Thymus (tissue), 11 donors: Measurements from ENCODE around the gene TRIM36. TPM values are rescaled to one million over a fixed set of nuclear protein-coding genes. Genes with fewer than 3 reads are reported as not detected.

Experiments
- DNase-seq, 9 donors: peaks; one replicate each; pipeline ENCODE4 v3.0.0-alpha.2; 2013; ENCODE audit warnings: low spot score in 9 of 9, low read depth in 6 of 9, missing footprints in 1 of 9
- H3K27ac ChIP-seq, 2 donors: one replicate each; pipeline ENCODE4 v1.5.1; 2013; ENCODE audit warnings: control low read depth in 1 of 2, low read depth in 1 of 2, low read length in 1 of 2, mild to moderate bottlenecking in 1 of 2, moderate library complexity in 1 of 2
- H3K27me3 ChIP-seq, 2 donors: one replicate each; pipeline ENCODE4 v1.5.1; 2013; ENCODE audit warnings: low read length in 1 of 2; ENCODE audit not compliant: control insufficient read depth in 2 of 2, insufficient read depth in 1 of 2
- H3K36me3 ChIP-seq, 2 donors: one replicate each; pipeline ENCODE4 v1.5.1; 2013; ENCODE audit warnings: low read length in 1 of 2, mild to moderate bottlenecking in 1 of 2, moderate library complexity in 1 of 2; ENCODE audit not compliant: control insufficient read depth in 2 of 2, insufficient read depth in 2 of 2
- H3K4me1 ChIP-seq, 2 donors: one replicate each; pipeline ENCODE4 v1.5.1; 2013; ENCODE audit warnings: low read length in 2 of 2; ENCODE audit not compliant: control insufficient read depth in 2 of 2, insufficient read depth in 2 of 2
- H3K4me3 ChIP-seq, 2 donors: one replicate each; pipeline ENCODE4 v1.5.1; 2013; ENCODE audit warnings: low read length in 2 of 2, control low read depth in 1 of 2, mild to moderate bottlenecking in 1 of 2
- H3K9me3 ChIP-seq, 2 donors: one replicate each; pipeline ENCODE4 v1.5.1; 2013; ENCODE audit warnings: low read length in 1 of 2, mild to moderate bottlenecking in 1 of 2; ENCODE audit not compliant: control insufficient read depth in 2 of 2, insufficient read depth in 1 of 2
- WGBS: extraction: QIAGEN DNeasy Blood & Tissue Kit; methylation state at CpG from one replicate; pipeline ENCODE4 v1.1.7; 2013; 5-methylcytosine and 5-hydroxymethylcytosine counted together
- polyA plus RNA-seq: library from polyadenylated mRNA; stranded (reverse); fragments of 200-250 nt; gene quantifications from one replicate; pipeline ENCODE4 v1.2.3, GENCODE V29; 2013
- total RNA-seq: library from RNA; stranded (reverse); fragments of 120-200 nt; gene quantifications from one replicate; pipeline ENCODE4 v1.2.4, GENCODE V29; 2013
- donor health status: healthy.

The TRIM36 gene
- total and polyA plus RNA-seq, 2 donors, result 1.8 to 2.0 TPM

DNA sequence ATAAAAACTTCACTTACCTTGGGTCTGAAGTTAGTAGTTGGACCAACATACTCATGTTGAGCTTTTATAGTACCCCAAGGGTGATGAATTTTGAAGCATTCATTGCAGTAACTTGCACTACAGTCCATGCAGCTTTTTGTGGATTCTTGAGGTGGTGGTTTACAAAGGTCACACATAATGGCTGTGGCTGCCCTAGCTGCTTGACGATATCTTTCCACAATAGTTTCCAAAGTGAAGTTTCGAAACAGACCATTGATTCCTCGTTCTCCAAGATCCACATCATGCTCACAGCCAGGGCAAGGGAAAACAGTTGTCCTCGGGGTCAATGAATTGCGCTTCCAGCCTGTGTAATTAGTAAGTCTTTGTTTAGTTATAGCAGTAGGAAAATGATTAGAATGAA is 22.7 kb downstream of the TRIM36 start:
- Histone ChIP-seq H3K36me3 (no peaks in the 10 kb centered on the region), H3K27ac (no peak overlapping the region), H3K9me3 (no peaks in the 10 kb centered on the region), H3K27me3 (no peaks in the 10 kb centered on the region), H3K4me3 (no peak overlapping the region), H3K4me1 (no peaks in the 10 kb centered on the region)
- no peak for DNase-seq
- 91% methylated on average over 5 of the region's 5 CpGs for WGBS

DNA sequence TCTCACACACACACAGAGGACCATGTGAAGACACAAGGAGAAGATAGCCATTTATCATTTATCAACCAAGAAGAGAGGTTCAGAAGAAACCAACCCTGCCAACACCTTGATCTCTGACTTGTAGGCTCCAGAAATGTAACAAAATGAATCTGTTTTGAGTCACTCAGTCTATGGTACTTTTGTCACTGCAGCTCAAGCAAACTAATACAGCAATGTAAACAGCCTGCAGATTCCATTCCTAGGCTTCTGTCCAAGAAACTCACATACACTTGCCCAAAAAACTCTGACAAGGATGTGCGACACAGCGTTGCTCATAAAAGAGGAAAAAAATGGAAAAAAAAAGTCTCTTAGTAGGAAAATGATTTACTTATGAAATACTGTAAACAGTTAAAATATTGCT is 33.4 kb downstream of the TRIM36 start:
- Histone ChIP-seq H3K36me3 (no peaks in the 10 kb centered on the region), H3K4me3 (no peak overlapping the region), H3K27ac (no peak overlapping the region), H3K9me3 (no peaks in the 10 kb centered on the region), H3K27me3 (no peaks in the 10 kb centered on the region), H3K4me1 (no peaks in the 10 kb centered on the region)
- WGBS, result 97% methylated on average over 2 of the region's 2 CpGs
- no peak for DNase-seq

- no peak for DNase-seq
- WGBS, result 11% methylated on average over 2 of the region's 2 CpGs
- H3K4me3 ChIP-seq, result no peak overlapping the region
Measured at GRCh38 chr5:115132465-115132864, 37.2 kb downstream of the TRIM36 start.

DNA sequence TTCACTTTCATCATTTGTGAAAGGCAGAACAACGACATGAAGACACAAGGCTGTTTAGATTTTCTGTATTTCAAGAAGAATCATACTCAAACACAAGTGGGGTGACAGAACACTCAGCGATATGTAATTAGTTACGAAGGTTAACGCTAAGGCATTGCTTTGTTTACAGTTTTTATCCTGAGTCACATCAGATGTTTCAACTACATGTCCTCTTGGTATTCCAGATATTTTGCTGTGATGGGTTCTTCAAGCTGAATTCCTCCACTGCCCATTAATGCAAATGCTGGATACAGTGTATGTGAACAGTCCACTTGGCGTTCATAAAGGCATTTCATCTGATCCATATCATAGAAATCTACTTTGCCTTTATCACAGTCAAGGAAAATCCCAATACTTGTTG is 43.4 kb downstream of the TRIM36 start:
- H3K4me1 ChIP-seq, result no peaks in the 10 kb centered on the region
- H3K9me3 ChIP-seq, result no peaks in the 10 kb centered on the region
- H3K36me3 ChIP-seq, result no peaks in the 10 kb centered on the region
- DNase-seq, result no peak
- no peak overlapping the region for H3K4me3 ChIP-seq
- 92% methylated on average over 5 of the region's 5 CpGs for WGBS
- H3K27me3 ChIP-seq, result no peaks in the 10 kb centered on the region
- H3K27ac ChIP-seq, result no peak overlapping the region

More at GRCh38 chr5:115132465-115132864, 37.2 kb downstream of the TRIM36 start:
- Histone ChIP-seq H3K27ac (no peak overlapping the region), H3K9me3 (no peaks in the 10 kb centered on the region), H3K36me3 (no peaks in the 10 kb centered on the region), H3K27me3 (no peaks in the 10 kb centered on the region), H3K4me1 (no peaks in the 10 kb centered on the region)

DNA sequence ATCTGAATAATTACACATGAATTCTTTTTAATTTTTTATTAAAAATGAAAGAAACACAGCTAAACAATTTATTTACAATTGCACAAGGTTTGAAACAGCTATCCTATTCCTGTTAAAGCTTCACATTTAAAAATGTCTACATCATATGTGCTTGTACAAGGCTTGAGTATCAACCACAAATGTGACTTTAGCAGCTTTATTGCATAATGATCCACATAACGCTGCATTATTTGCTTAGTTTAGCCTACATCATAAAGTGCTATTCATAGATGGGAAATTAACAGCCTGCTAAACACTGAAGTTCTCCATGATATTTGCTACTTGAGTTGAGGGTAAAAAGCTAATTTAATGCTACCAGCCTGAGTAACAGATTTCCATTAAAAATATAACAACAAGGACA is 45.0 kb downstream of the TRIM36 start:
- H3K9me3 ChIP-seq, result no peaks in the 10 kb centered on the region
- H3K27me3 ChIP-seq, result no peaks in the 10 kb centered on the region
- H3K36me3 ChIP-seq, result no peaks in the 10 kb centered on the region
- 95% methylated on average over 1 of the region's 1 CpG for WGBS
- H3K27ac ChIP-seq, result no peak overlapping the region
- DNase-seq, result no peak
- no peaks in the 10 kb centered on the region for H3K4me1 ChIP-seq
- no peak overlapping the region for H3K4me3 ChIP-seq

DNA sequence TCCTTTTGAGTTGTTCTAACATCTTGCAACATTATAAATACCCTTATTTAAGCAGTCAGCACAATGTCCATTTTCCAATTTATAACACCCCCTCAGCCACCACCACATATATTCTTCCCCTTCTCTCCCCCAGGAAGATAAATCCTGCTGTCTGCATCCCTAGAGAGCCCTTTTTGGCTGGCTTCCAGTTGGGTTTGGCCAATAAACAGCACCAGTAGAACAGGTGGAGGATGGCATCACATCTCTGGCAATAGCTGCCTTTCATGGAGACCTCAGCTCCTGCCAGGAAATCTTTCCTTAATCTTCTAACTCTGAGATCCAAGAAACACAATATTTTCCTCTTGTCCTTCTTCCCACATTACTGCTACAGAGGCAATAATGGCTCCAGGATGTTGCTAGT is 53.7 kb downstream of the TRIM36 start:
- no peak overlapping the region for H3K27ac ChIP-seq
- no peak overlapping the region for H3K4me3 ChIP-seq

DNA sequence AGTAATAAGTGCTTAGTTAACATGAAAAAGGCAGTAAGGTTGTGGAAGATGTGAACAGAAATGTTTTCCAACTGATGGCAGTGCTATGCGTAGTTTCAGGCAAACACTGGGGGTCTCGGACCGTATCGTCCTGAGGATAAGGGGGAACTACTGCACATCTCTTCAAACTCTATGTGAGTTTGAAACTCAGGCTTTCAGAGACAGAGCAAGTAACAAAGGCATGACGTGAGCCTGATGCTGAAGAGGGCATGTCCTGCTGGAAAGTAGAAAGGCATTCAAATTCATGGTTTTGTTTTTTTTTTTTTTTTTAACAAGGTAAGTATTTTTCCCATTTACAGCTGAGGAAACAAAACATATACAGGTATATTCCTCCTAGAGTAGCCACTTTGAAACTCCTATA is 59.9 kb downstream of the TRIM36 start:
- no peak for DNase-seq
- 83% methylated on average over 5 of the region's 5 CpGs for WGBS
- H3K27ac ChIP-seq, result no peak overlapping the region
- no peaks in the 10 kb centered on the region for H3K4me1 ChIP-seq
- no peaks in the 10 kb centered on the region for H3K9me3 ChIP-seq
- no peaks in the 10 kb centered on the region for H3K36me3 ChIP-seq
- H3K4me3 ChIP-seq, result no peak overlapping the region
- no peaks in the 10 kb centered on the region for H3K27me3 ChIP-seq

More for the DNA sequence above, 53.7 kb downstream of the TRIM36 start:
- no peak for DNase-seq
- no peaks in the 10 kb centered on the region for H3K36me3 ChIP-seq
- no peaks in the 10 kb centered on the region for H3K27me3 ChIP-seq
- H3K9me3 ChIP-seq, result peaks cover 0 to 4% of the 10 kb centered on the region in 2 donors
- no peaks in the 10 kb centered on the region for H3K4me1 ChIP-seq

DNA sequence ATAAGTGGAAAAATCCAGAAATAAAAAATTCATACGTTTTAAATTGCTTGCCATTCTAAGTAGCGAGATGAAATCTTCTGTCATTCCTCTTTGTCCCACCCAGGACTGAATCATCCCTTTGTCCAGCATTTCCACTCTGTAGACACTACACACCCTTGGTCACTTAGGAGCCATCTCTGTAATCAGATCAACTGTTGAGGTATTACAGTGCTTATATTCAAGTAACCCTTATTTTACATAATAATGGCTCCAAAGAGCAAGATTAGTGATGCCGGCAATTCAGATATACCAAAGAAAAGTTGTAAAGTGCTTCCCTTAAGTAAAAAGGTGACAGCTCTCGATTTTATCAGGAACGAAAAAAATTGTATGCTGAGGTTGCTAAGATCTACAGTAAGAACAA is 60.4 kb downstream of the TRIM36 start:
- 83% methylated on average over 5 of the region's 5 CpGs for WGBS
- no peak overlapping the region for H3K27ac ChIP-seq
- no peaks in the 10 kb centered on the region for H3K9me3 ChIP-seq
- H3K27me3 ChIP-seq, result no peaks in the 10 kb centered on the region
- H3K4me3 ChIP-seq, result no peak overlapping the region
- no peaks in the 10 kb centered on the region for H3K4me1 ChIP-seq
- no peaks in the 10 kb centered on the region for H3K36me3 ChIP-seq
- DNase-seq, result no peak

DNA sequence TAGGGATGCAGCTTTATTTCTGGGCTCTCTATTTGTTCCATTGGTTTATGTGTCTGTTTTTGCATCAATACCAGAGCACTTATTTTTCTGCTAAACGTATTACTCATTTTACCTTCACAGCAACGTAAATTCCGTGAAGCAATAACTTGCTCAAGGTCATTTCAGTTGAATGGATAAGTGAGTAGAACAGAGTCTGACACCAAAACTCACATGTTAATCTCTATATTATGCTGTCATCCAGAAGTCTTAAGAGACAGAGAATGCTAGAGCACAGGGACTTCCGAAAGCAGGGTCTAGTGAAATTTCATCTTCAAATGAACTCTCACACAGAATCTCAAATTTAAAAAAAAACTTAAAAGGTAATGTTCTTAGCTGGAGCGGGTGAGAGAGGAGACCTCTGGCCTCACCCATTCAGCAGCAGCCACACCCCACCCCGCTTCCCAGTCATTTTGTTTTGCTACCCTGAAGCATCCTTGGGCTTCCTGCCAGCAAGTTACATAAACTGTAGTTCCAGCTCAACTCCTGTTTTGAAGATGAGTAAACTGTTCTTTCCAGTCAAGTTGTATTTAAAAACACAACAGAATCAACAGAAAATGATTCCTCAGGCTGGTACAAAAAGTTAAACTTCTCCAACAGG is 69.3 kb downstream of the TRIM36 start:
- no peaks in the 10 kb centered on the region for H3K36me3 ChIP-seq
- WGBS, result 90% methylated on average over 6 of the region's 6 CpGs
- no peak overlapping the region for H3K4me3 ChIP-seq
- no peaks in the 10 kb centered on the region for H3K9me3 ChIP-seq
- no peak for DNase-seq
- H3K27me3 ChIP-seq, result no peaks in the 10 kb centered on the region
- no peak overlapping the region for H3K27ac ChIP-seq
- no peaks in the 10 kb centered on the region for H3K4me1 ChIP-seq
